Measurements from ENCODE around the gene HDAC4. TPM values are rescaled to one million over a fixed set of nuclear protein-coding genes. Genes with fewer than 3 reads are reported as not detected.
A peak's percentile ranks its signal among the peaks of the same experiment; 100 is the strongest.

Gene HDAC4
- total RNA-seq, 5 donors from 2014 or later (not counting 1 experiment from before 2014, with no cell fraction given): 44.8 to 80.2 (median 60.9) TPM

DNA sequence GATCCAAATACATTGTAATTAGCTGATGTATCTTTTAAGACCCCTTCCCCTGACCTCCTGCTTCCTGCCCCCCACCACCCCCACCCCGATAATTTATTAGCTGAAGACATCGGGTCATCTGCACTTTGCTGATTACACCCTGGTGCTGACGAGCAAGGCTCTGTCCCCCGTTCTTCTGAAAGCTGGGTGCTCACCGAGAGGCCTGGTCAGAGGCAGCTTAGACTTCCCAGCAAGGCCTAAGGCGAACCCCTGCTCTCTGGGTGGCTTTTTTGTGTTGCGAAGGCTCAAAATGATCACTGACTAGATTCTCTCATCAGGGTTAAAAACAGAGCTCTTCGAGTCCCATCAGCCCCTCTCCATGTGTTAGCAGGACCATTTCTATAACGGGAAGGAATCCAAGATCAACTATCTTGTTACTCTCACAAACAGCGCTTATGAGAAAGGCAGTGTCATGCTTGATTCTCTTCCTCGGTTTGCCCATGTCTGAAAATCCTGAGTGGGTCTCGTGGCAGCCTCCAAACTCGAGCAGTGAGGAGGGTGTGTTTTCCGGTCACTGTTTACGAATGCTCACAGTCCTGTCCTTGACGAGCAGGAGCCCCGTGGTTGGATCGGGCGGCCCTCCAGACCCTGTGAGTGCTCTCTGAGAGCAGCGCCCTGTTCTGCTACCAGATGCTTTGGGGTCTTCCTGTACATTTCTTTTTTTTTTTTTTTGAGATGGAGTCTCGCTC lies 201.6 kb downstream of the HDAC4 start:
- no peak overlapping the region for H3K4me3 Mint-ChIP-seq
- no peak for DNase-seq

DNA sequence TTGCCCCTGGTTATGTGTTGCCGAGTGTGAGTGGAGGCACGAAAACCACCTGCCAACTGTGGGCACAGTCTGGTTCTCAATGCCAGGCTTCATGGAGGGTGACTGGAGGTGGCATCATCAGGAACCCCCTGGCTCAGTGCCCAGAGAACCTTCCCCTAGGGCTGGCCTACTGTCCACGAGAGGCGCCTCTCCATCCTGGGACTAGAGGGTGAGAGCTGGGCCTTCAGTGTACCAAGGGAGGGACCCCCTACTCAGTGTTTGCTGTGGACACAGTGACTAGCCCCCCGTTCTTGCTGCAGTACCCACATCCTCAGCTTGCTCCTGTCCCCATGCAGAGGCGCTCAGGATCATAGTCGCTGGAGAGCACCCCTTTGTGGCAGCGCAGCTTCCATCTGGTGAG lies 202.6 kb downstream of the HDAC4 start:
- Histone ChIP-seq H3K4me1 (ENCODE audit: control insufficient read depth in 1 of 2, extremely low read depth in 1 of 2, insufficient read depth in 2 of 2, low read length in 2 of 2) (peaks cover 0 to 8% of the 10 kb centered on the region in 2 experiments), H3K27ac (ENCODE audit: low read length) (no peak overlapping the region), H3K9me3 (no peaks in the 10 kb centered on the region), H3K36me3 (ENCODE audit: control insufficient read depth in 2 of 2, extremely low read depth in 1 of 2, insufficient read depth in 1 of 2, low read length in 1 of 2) (peaks cover 25 to 32% of the 10 kb centered on the region in 2 donors), H3K27me3 (replicated peaks in 1 of 2; ENCODE audit: control insufficient read depth in 2 of 2, extremely low read depth in 1 of 2, insufficient read depth in 2 of 2, low read length in 1 of 2) (no peaks in the 10 kb centered on the region), H3K4me3 (ENCODE audit: control insufficient read depth in 1 of 2, extremely low read depth in 1 of 2, low read length in 1 of 2) (no peak overlapping the region)
- WGBS (ENCODE audit: insufficient coverage): 97% methylated on average over 5 of the region's 8 CpGs
- DNase-seq (no peak), ATAC-seq (replicated peaks in 1 of 4) (no peak)
- ChIA-PET POLR2A (no interaction called here), CTCF (no interaction called here)
- Mint-ChIP-seq H3K36me3 (peaks cover 28% of the 10 kb centered on the region), H3K4me1 (peaks cover 17 to 31% (median 23%) of the 10 kb centered on the region in 3 donors), H3K27me3 (no peaks in the 10 kb centered on the region), H3K27ac (no peak overlapping the region), H3K4me3 (no peak overlapping the region), H3K9me3 (no peaks in the 10 kb centered on the region)

More for the DNA sequence above, 201.6 kb downstream of the HDAC4 start:
- Histone ChIP-seq H3K27me3 (replicated peaks in 1 of 2; ENCODE audit: control insufficient read depth in 2 of 2, extremely low read depth in 1 of 2, insufficient read depth in 2 of 2, low read length in 1 of 2) (no peaks in the 10 kb centered on the region), H3K27ac (ENCODE audit: low read length) (no peak overlapping the region), H3K4me1 (ENCODE audit: control insufficient read depth in 1 of 2, extremely low read depth in 1 of 2, insufficient read depth in 2 of 2, low read length in 2 of 2) (peaks cover 0 to 8% of the 10 kb centered on the region in 2 experiments), H3K9me3 (no peaks in the 10 kb centered on the region), H3K36me3 (ENCODE audit: control insufficient read depth in 2 of 2, extremely low read depth in 1 of 2, insufficient read depth in 1 of 2, low read length in 1 of 2) (peaks cover 25 to 37% of the 10 kb centered on the region in 2 donors), H3K4me3 (ENCODE audit: control insufficient read depth in 1 of 2, extremely low read depth in 1 of 2, low read length in 1 of 2) (no peak overlapping the region)
- Mint-ChIP-seq H3K9me3 (no peaks in the 10 kb centered on the region), H3K27ac (no peak overlapping the region), H3K4me1 (peaks cover 21 to 38% (median 28%) of the 10 kb centered on the region in 3 donors), H3K36me3 (peaks cover 34% of the 10 kb centered on the region), H3K27me3 (no peaks in the 10 kb centered on the region)
- POLR2A ChIA-PET: no interaction called here
- WGBS (ENCODE audit: insufficient coverage): 93% methylated on average over 19 of the region's 21 CpGs
- CTCF ChIA-PET: interaction anchor here in 1 of 2 donors (0.6 kb wide), 1 partner anchor 10 kb away, joined by 9 read pairs; no protein-coding TSS in a partner anchor
- no peak for ATAC-seq (replicated peaks in 1 of 4)

DNA sequence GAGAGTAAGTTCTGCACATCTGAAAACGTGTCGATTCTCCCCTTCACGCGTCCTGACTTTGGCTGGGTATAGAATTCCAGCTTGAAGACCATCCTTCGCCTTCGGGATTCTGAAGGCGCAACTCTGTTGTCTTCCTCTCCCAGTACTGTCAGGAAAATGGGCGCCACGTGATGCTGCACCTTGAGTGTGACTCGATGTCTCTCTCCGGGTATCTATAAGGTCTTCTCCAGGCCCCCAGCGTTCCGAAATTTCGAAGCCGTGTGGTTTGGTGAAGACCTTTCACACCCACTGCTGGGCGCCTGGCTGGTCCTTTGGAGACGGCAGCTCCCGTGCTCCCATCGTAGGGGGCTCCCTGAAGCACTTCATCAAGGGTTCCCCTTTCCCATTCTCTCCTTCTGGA lies 203.7 kb downstream of the HDAC4 start:
- WGBS (ENCODE audit: insufficient coverage): 96% methylated on average over 17 of the region's 19 CpGs
- no peak overlapping the region for H3K4me3 Mint-ChIP-seq
- DNase-seq: no peak
- Histone ChIP-seq H3K9me3 (no peaks in the 10 kb centered on the region), H3K27ac (ENCODE audit: low read length) (no peak overlapping the region), H3K4me3 (ENCODE audit: control insufficient read depth in 1 of 2, extremely low read depth in 1 of 2, low read length in 1 of 2) (no peak overlapping the region), H3K4me1 (ENCODE audit: control insufficient read depth in 1 of 2, extremely low read depth in 1 of 2, insufficient read depth in 2 of 2, low read length in 2 of 2) (peaks cover 0 to 8% of the 10 kb centered on the region in 2 experiments), H3K36me3 (ENCODE audit: control insufficient read depth in 2 of 2, extremely low read depth in 1 of 2, insufficient read depth in 1 of 2, low read length in 1 of 2) (peaks cover 26% of the 10 kb centered on the region in 2 donors), H3K27me3 (replicated peaks in 1 of 2; ENCODE audit: control insufficient read depth in 2 of 2, extremely low read depth in 1 of 2, insufficient read depth in 2 of 2, low read length in 1 of 2) (no peaks in the 10 kb centered on the region)
- no peaks in the 10 kb centered on the region for H3K9me3 Mint-ChIP-seq
- no peak overlapping the region for H3K27ac Mint-ChIP-seq
- POLR2A ChIA-PET: no interaction called here
- peaks cover 27% of the 10 kb centered on the region for H3K36me3 Mint-ChIP-seq
- ATAC-seq (replicated peaks in 1 of 4): no peak
- CTCF ChIA-PET: no interaction called here
- peaks cover 10 to 23% (median 22%) of the 10 kb centered on the region in 3 donors for H3K4me1 Mint-ChIP-seq
- H3K27me3 Mint-ChIP-seq: no peaks in the 10 kb centered on the region

DNA sequence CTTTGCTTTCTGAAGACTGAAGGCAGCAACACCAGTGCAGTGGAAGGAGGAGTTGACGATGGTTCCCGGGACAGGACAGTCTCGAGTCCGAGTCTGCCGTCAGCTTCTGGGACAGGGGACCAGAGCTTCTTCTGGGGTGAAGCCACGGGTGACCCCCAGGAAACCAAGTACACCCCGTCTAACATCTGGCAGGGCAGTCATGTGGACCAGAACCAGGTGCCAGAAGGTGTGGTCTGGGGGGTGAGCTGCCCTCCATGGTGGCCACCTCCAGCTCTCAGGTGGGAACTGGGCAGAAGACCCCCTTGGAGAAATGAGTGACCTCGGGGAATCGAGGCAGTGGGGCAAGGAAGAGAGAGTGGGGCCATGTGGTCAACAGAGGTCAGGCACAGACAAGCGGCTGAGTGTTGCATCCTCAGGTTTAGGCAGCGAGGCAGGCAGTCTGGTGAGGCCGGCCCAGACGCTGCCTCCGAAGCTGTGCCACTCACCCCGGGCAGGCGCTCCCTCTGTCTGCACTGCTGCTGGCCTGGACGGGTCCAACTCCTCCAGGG lies 204.3 kb downstream of the HDAC4 start:
- Mint-ChIP-seq H3K9me3 (no peaks in the 10 kb centered on the region), H3K4me1 (peaks cover 5 to 18% (median 16%) of the 10 kb centered on the region in 3 donors), H3K36me3 (peaks cover 25% of the 10 kb centered on the region), H3K27me3 (no peaks in the 10 kb centered on the region), H3K27ac (no peak overlapping the region), H3K4me3 (no peak overlapping the region)
- H3K36me3 ChIP-seq (ENCODE audit: control insufficient read depth in 2 of 2, extremely low read depth in 1 of 2, insufficient read depth in 1 of 2, low read length in 1 of 2): peaks cover 25 to 26% of the 10 kb centered on the region in 2 donors
- H3K27me3 ChIP-seq (replicated peaks in 1 of 2; ENCODE audit: control insufficient read depth in 2 of 2, extremely low read depth in 1 of 2, insufficient read depth in 2 of 2, low read length in 1 of 2): no peaks in the 10 kb centered on the region
- peaks cover 0 to 8% of the 10 kb centered on the region in 2 experiments for H3K4me1 ChIP-seq (ENCODE audit: control insufficient read depth in 1 of 2, extremely low read depth in 1 of 2, insufficient read depth in 2 of 2, low read length in 2 of 2)
- ATAC-seq (replicated peaks in 1 of 4): no peak
- no peak overlapping the region for H3K27ac ChIP-seq (ENCODE audit: low read length)
- 97% methylated on average over 13 of the region's 17 CpGs for WGBS (ENCODE audit: insufficient coverage)
- peak in 2 of 35 experiments; percentile 7 to 22 for DNase-seq
- no peaks in the 10 kb centered on the region for H3K9me3 ChIP-seq
- H3K4me3 ChIP-seq (ENCODE audit: control insufficient read depth in 1 of 2, extremely low read depth in 1 of 2, low read length in 1 of 2): no peak overlapping the region
- ChIA-PET POLR2A (no interaction called here), CTCF (no interaction called here)

DNA sequence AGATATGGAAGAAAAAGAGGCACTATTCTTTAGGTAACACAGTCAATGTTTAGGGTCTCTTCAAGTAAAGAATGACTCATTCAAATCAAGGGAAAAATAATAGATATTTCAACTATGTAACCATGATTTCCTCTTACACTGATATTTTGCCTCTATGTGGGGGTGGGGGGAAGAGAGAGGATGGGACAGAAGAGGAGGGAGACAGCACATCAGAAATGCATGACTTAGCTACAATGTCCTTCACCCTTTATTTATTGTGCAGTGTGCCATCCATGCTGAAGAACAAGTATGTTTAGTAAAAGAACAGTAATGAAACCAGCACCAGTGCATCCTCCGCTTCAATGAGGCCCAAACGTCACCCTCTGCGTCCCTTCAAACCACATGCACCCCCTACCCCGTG lies 204.8 kb downstream of the HDAC4 start:
- H3K4me3 ChIP-seq (ENCODE audit: control insufficient read depth in 1 of 2, extremely low read depth in 1 of 2, low read length in 1 of 2): no peak overlapping the region
- CTCF ChIA-PET: no interaction called here
- Mint-ChIP-seq H3K27me3 (no peaks in the 10 kb centered on the region), H3K27ac (no peak overlapping the region), H3K4me1 (peaks cover 5 to 18% (median 16%) of the 10 kb centered on the region in 3 donors), H3K4me3 (no peak overlapping the region), H3K9me3 (no peaks in the 10 kb centered on the region), H3K36me3 (peaks cover 25% of the 10 kb centered on the region)
- ATAC-seq (replicated peaks in 1 of 4) (no peak), DNase-seq (no peak)
- H3K27ac ChIP-seq (ENCODE audit: low read length): no peak overlapping the region
- WGBS (ENCODE audit: insufficient coverage): 89% methylated on average over 3 of the region's 4 CpGs
- no peaks in the 10 kb centered on the region for H3K9me3 ChIP-seq
- POLR2A ChIA-PET: no interaction called here
- H3K4me1 ChIP-seq (ENCODE audit: control insufficient read depth in 1 of 2, extremely low read depth in 1 of 2, insufficient read depth in 2 of 2, low read length in 2 of 2): peaks cover 0 to 5% of the 10 kb centered on the region in 2 experiments
- peaks cover 25 to 30% of the 10 kb centered on the region in 2 donors for H3K36me3 ChIP-seq (ENCODE audit: control insufficient read depth in 2 of 2, extremely low read depth in 1 of 2, insufficient read depth in 1 of 2, low read length in 1 of 2)
- H3K27me3 ChIP-seq (replicated peaks in 1 of 2; ENCODE audit: control insufficient read depth in 2 of 2, extremely low read depth in 1 of 2, insufficient read depth in 2 of 2, low read length in 1 of 2): no peaks in the 10 kb centered on the region

DNA sequence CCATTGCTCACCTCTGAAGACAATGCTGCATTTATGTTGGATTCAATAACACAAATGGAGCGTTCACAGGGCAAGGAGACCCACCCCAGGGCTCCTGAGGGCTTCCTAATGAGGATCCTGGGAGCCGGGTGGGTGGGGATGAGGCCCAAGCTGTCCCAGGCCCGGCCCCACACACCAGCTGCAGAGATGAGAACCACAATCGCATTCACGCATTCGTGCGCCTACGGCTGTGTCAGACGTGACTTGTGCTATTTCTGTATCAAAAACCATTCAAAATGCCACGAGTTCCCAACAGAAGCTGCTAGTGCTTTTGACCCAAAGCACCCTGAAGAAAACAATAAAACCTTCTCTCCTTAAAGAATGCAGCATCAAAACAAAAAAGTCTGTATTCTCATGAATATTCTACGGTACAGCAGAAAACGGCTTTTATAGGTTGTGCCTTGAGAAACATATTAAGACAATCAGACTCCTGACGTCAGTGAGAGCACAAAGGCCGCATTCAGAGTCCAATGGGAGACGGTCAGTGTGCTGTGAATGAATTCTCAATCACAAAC lies 205.4 kb downstream of the HDAC4 start:
- no peaks in the 10 kb centered on the region for H3K9me3 ChIP-seq
- Mint-ChIP-seq H3K27ac (no peak overlapping the region), H3K36me3 (peaks cover 29% of the 10 kb centered on the region), H3K9me3 (no peaks in the 10 kb centered on the region), H3K27me3 (no peaks in the 10 kb centered on the region), H3K4me1 (peaks cover 5 to 16% (median 15%) of the 10 kb centered on the region in 3 donors), H3K4me3 (no peak overlapping the region)
- no peak overlapping the region for H3K4me3 ChIP-seq (ENCODE audit: control insufficient read depth in 1 of 2, extremely low read depth in 1 of 2, low read length in 1 of 2)
- ATAC-seq (replicated peaks in 1 of 4) (no peak), DNase-seq (no peak)
- H3K27me3 ChIP-seq (replicated peaks in 1 of 2; ENCODE audit: control insufficient read depth in 2 of 2, extremely low read depth in 1 of 2, insufficient read depth in 2 of 2, low read length in 1 of 2): no peaks in the 10 kb centered on the region
- H3K36me3 ChIP-seq (ENCODE audit: control insufficient read depth in 2 of 2, extremely low read depth in 1 of 2, insufficient read depth in 1 of 2, low read length in 1 of 2): peaks cover 25 to 35% of the 10 kb centered on the region in 2 donors
- peaks cover 0 to 3% of the 10 kb centered on the region in 2 experiments for H3K4me1 ChIP-seq (ENCODE audit: control insufficient read depth in 1 of 2, extremely low read depth in 1 of 2, insufficient read depth in 2 of 2, low read length in 2 of 2)
- H3K27ac ChIP-seq (ENCODE audit: low read length): no peak overlapping the region
- 86% methylated on average over 9 of the region's 15 CpGs for WGBS (ENCODE audit: insufficient coverage)
- ChIA-PET CTCF (no interaction called here), POLR2A (no interaction called here)

Data from T-cell (primary cell).